ENCODE data around the gene NPAS3.

The NPAS3 gene

DNA sequence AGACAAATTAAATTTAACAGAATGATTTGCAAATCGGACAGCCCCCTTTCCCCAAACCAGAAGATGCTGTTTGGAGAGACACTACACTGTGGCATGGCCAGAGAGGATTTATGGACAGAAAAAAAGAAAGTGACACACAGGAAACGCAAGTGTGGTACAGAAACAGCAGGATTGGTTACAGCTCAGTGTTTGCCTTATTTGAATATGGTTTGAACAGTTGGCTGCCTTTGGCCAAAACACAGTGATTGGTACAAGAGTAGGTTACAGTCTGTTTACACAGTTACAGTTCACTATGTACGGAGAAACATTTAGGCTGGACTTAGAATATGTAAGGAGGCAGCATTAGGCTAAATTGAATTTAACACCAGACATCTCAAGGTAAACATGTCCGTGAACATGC, 335.3 kb downstream of the NPAS3 start:
- FAIRE-seq: no peak

DNA sequence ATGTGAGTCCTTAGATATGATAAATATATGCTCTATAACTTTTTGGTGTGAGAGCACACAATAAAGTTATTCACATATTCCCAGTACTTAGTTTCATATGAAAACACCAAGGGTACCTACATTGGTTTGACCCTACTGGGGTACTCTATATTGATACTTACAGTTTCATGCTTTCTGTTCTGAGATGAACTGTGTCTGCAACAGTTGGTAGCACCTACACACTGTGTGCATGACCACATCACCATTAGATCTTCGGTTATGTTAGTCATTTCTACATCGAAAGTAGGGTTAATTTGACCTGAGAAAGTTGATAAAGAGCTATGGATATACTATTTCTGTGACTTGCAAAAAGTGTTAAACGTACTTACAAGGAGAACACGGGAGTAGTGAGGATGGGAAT, 337.2 kb downstream of the NPAS3 start:
- no peak for FAIRE-seq

- no peak for FAIRE-seq
Observed at GRCh38 chr14:33279865-33280264, 341.2 kb downstream of the NPAS3 start.

DNA sequence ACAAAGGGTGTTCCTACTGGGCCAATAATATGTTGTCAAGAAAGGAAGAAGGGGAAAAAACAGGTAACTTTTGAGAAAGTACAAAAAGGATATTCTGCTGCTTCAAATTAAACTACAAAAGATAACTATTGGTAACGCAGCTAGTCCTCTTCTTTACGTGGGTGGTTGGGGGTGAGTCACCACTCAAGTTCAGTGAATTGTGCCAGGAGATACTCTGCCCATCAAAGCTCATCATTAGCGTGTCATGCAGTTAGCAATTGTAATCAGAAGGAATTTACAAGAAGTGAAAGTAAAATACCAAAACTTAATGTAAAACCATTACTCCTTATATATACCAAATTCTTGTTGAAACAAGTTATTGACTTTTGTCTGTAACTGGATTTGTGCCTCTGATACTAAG, 342.0 kb downstream of the NPAS3 start:
- FAIRE-seq: no peak

GRCh38 chr14:33282331-33283230, 343.9 kb downstream of the NPAS3 start:
- FAIRE-seq: no peak

DNA sequence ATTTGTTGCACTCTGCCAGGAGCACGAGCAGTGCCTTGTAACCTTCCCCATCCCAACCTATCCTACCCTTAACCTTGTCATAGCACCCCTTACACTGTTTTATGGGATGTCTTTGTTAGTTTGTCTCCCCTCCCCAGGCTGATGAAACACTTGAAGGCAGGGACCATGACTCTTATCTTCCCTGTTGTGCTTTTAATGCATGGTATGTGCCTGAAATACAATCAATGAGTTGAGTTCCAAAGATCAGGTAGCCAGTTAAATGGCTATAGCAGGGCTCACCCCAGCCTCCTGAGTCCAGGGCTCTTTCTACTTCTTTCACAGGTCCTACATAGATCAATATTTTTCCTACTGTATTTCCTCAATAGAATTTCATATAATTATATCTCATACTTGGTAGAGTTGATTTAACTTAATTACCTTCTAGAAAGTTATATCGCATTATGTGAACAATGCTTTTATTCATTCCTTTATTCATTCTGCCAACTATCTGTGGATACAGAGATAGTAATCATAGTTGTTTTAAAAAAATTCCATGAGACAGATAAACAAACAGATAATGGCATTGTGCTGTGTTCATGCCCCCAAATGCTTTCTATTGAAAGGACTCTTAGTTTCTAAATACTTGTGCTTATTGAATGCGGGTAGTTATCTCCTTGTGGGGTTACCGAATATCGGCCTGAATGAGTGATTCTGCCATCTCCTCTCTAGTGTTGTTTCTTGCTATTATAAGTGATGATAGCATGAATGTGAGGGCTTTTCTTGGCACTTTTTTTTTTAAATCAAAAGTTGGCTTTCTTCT, 347.4 kb downstream of the NPAS3 start:
- no peak for FAIRE-seq

DNA sequence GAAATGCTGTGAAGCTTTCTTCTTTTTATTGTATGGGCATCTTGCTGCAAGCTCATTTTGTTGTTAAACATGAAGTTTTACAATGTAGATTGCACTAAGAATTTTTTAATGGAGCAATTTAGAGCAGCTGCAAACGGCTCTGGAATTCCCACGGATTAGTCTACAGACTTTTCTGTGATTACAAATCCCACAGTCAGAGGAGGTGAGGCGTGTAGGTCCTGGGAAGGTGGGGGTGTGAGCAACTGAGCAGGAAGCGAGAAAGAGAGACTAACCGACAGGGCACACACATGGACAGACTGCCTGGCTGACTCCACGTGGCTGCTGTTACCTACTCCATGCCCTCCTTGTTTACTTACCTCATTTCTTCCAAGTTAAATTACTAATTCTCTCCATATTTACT, 348.5 kb downstream of the NPAS3 start:
- no peak for FAIRE-seq

DNA sequence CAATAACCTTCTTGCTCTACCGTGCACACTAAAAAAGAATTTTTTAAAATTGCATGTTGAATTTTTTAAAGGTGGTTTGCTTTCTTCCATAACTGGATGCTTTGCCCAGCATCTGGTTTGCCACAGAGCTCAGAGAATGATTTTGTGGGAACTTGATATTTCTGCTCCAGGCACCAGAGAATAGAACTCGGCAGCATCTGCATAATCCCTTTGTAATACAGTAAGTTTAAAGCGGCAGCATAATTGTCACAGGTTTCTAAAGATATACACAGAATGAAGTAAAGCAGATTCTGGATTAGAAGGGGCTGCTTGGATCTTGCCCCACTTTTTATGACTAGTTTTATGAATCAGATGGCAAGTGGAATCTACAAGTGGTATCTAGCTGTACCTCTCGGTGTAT, 352.0 kb downstream of the NPAS3 start:
- no peak for FAIRE-seq

DNA sequence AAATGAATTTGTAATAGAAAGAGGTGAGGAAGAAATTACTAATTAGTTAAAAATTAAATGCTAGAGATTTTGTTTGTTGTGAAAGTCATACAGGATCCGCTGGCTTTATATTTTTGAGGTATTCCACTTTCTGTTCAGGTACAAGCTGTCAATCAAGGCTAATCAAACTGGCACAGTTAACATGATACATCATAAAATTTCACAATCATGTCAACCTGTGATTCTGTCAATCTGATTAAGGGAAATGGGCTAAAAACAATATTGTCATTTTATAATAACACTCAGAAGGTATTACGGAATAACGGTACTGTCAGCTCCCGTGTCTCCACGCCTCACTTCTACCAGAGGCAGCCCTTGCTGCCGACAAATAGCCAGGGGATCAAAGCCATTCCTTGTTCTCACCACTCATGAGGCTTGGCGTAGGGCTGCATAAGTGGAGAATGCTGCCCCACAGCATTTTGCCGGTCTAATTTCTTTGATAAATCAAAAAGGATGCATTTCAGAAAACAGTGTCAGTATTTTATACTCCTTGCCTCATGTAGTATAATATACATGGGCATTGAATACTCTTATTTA, 352.9 kb downstream of the NPAS3 start:
- no peak for FAIRE-seq

- no peak for FAIRE-seq
Observed at GRCh38 chr14:33294419-33294818, 355.7 kb downstream of the NPAS3 start.

- FAIRE-seq: no peak
Observed at GRCh38 chr14:33297565-33297964, 358.9 kb downstream of the NPAS3 start.

GRCh38 chr14:33307691-33308251, 369.1 kb downstream of the NPAS3 start:
- no peak for FAIRE-seq

GRCh38 chr14:33309106-33309505, 370.4 kb downstream of the NPAS3 start:
- FAIRE-seq: no peak

DNA sequence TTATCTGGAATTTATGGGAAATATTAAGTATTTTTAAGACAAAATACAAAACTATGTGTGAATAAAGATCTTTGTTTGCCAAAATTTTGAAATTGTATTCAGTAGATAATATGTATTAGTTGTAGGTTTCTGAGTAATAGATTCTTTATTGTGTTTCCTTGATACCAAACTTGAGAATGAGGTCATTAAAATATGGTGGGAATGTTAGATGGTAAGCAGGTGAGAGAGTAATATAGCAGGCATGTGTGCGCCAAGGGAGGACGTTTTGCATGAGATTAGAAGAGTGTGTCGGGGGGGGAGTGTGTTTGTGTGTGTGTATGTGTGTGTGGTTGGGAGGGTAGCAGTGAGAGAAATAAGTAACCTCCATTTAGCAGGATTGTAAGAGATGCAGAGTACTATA, 376.5 kb downstream of the NPAS3 start:
- FAIRE-seq: no peak

DNA sequence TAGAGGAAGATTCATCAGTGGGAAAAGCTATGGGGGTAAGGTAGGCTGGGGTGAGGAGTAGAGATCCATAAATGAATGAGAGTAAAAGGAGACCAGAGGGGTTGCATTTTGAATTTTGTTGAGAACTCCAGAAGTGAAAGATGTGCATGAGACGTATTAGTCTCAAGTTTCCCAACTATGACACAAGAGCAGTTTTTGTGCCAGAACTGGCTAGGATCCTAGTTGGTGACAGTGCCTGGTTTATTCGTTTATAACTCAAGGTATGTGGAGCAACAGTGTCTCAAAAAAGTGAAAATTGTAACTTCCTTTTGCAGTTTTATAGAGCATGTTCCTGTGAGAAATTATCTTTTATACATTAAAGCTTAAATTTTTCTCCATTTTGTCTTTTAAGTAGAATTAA, 377.0 kb downstream of the NPAS3 start:
- FAIRE-seq: no peak

DNA sequence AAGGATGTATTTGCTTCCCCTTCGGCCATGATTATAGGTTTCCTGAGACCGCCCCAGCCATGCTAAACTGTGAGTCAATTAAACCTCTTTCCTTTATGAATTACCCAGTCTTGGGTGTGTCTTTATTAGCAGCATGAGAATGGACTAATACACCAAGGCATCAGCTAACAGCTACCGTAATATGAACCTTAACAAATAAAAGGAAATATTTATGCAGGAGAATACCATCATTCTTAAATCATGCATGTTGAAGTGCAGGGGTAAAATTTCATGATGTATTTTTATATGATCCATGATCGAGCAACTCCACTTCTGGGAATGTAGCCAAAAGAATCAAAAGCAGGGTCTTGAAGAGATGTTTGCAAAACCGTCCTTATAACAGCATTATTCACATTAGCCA, 379.0 kb downstream of the NPAS3 start:
- FAIRE-seq: no peak

DNA sequence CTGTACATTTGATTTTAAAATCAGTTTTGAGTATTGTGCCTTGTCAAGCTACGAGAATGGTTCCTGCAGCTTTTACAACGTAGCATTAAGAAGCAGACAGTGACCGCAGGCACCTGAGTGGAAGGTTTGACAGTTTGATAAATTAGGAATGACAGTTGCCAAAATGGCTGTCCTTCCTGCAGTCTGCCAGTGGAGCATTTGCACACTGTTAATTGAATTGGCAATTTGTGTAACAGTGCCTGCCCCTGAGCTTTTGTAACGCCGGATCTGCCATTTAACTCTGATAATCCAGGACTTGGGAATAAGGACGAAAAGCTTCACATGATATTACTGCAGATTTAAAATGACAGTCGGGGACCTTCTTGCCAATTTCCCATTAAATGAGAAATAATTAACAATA, 385.3 kb downstream of the NPAS3 start:
- no peak for FAIRE-seq

DNA sequence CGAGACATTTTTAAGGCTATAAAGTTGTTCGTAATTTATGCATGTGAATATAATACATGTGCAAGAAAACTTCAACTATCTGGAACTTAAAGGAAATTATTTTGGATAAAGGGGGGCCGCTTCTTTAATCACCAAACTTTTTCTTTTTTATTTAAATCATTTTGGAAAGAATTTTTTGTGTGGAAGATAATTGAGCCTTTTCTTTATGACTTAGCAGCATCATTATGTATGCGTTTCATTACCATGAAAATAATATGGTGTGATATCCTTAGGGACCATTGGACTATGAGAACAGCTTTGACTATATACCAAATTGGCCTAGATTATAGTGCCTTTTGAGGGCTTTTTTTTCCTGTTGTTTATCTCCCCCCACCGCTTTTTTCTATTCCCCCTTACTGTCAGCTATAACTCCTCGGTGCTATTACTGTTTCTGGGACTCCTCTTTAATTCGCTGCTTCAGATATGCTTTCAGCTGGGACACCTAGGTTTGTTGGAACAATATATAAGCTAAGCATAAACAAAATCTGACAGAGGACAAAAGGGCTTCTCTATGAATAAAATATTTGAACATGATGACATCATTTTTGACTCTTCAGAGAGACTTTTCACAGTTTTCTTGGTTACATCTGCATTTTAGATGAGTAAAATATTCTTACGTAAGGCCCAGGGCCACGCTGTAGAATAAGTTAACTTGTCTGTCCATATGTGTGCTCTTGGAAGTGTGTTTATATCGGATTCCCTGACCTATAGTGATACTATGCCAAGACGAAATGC, 392.7 kb downstream of the NPAS3 start:
- FAIRE-seq: no peak

DNA sequence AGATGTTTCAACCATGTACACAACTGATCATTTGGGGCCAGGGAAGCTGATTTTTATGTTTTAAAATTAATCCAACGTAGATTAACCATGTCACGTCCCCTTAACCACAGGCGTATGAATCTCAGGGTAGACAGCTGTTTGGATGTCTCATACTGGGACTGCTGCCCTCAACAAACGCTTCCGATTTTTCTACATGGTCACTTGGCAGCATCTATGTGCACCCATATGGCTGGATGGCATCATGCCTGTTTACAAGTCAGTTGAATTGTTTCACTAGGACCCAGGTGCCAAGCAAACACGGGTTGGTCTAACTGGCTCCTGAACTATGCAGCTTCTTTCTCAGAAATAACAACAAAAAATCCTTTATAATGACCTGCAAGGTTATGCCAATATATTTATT, 393.8 kb downstream of the NPAS3 start:
- no peak for FAIRE-seq

DNA sequence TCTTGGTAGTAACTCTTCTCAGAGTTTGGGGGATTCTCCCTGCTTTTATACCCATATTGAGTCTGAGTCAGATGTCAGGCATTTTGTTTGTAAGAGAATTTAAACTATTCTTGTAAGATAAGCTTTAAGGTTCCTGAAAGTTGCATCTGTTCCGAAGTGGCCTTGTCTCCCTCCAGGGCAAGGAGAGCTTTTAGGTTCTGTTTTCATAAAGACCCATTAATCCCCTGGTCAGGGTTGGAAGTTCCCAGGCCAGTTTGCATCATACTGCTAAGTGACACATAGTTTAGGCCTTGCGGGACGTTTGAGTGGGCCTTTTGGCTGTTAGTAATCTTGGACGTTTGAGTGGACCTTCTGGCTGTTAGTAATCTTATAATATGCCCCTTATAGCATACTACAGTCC, 396.7 kb downstream of the NPAS3 start:
- FAIRE-seq: no peak

GRCh38 chr14:33342299-33342974, 403.8 kb downstream of the NPAS3 start:
- no peak for FAIRE-seq

- no peak for FAIRE-seq
Observed at GRCh38 chr14:33343016-33343415, 404.3 kb downstream of the NPAS3 start.

Measured in A204.1 (cell line).